Activated CD4-positive, alpha-beta T cell treated with anti-CD3 and anti-CD28 coated beads, Interleukin-2, amount 10 ng/mL, durations not matched to agents 24 days and 14 days (primary cell): Measurements from ENCODE around the gene MAP4K2. TPM values are rescaled to one million over a fixed set of nuclear protein-coding genes. Genes with fewer than 3 reads are reported as not detected.
"Not testable (repeated sequence)": the region's sequence is repeated elsewhere in the genome, so short reads cannot be mapped to it uniquely, and the experiment has no call there.

Experiments used
- DNase-seq: peaks from one replicate; pipeline ENCODE4 v3.0.0; 2022
- H3K27ac Mint-ChIP-seq: one replicate; pipeline ENCODE4 v1.8.0; 2022; ENCODE audit warnings: mild to moderate bottlenecking, mixed read lengths
- H3K27me3 Mint-ChIP-seq: one replicate; pipeline ENCODE4 v1.8.0; 2022; ENCODE audit warnings: mixed read lengths
- H3K36me3 Mint-ChIP-seq: one replicate; pipeline ENCODE4 v1.8.0; 2022; ENCODE audit warnings: low read depth, mild to moderate bottlenecking, mixed read lengths
- H3K4me1 Mint-ChIP-seq: one replicate; pipeline ENCODE4 v1.8.0; 2021; ENCODE audit warnings: mixed read lengths
- H3K4me3 Mint-ChIP-seq: one replicate; pipeline ENCODE4 v1.8.0; 2022; ENCODE audit warnings: mild to moderate bottlenecking, moderate library complexity, mixed read lengths
- H3K9me3 Mint-ChIP-seq: one replicate; pipeline ENCODE4 v1.8.0; 2021; ENCODE audit warnings: mixed read lengths
- intact Hi-C: fragments of 100-400 bp; cut with micrococcal nuclease; formaldehyde crosslinking; loops from one replicate; pipeline ENCODE4 v1.15.1; 2023
- total RNA-seq: library from RNA; stranded (reverse); gene quantifications from 2 replicates; pipeline ENCODE4 v1.2.3, GENCODE V29; 2022

MAP4K2 gene
- total RNA-seq = 63.5 and 67.3 TPM in 2 replicates

- Mint-ChIP-seq H3K27ac (peak within 1 kb of the TSS; percentile 87), H3K27me3 (no peaks in the 10 kb centered on the region), H3K36me3 (peaks cover 28% of the 10 kb centered on the region), H3K4me1 (peaks cover 19% of the 10 kb centered on the region), H3K4me3 (peak within 1 kb of the TSS; percentile 90), H3K9me3 (no peaks in the 10 kb centered on the region)
- DNase-seq = peak; percentile 98
- intact Hi-C loops = no loop called here
Measured at GRCh38 chr11:64803158-64803845, at the start of gene MAP4K2. Gene MAP4K2, minus strand, starts transcription at chr11:64803214. Its CDS starts 65 bp downstream, at chr11:64803149.

GRCh38 chr11:64851831-64852351 lies 48.9 kb upstream of the MAP4K2 start:
- H3K4me1 Mint-ChIP-seq = peaks cover 74% of the 10 kb centered on the region
- peak overlapping the region; percentile 87 for H3K27ac Mint-ChIP-seq
- H3K4me3 Mint-ChIP-seq = peak overlapping the region; percentile 73
- H3K27me3 Mint-ChIP-seq = no peaks in the 10 kb centered on the region
- no peak for DNase-seq
- H3K36me3 Mint-ChIP-seq = peaks cover 40% of the 10 kb centered on the region
- intact Hi-C loops = loop anchor here (1.0 to 2.0 kb wide), 3 partner anchors 7 to 27 kb away; partner anchors contain the start of gene EHD1
- H3K9me3 Mint-ChIP-seq = no peaks in the 10 kb centered on the region

GRCh38 chr11:64850979-64851567 lies 48.1 kb upstream of the MAP4K2 start:
- DNase-seq = peak; percentile 87
- peak overlapping the region; percentile 73 for H3K4me3 Mint-ChIP-seq
- intact Hi-C loops = loop anchor here (1.0 to 2.0 kb wide), 3 partner anchors 8 to 28 kb away; partner anchors contain the start of gene EHD1
- no peaks in the 10 kb centered on the region for H3K27me3 Mint-ChIP-seq
- H3K27ac Mint-ChIP-seq = peak overlapping the region; percentile 87
- H3K36me3 Mint-ChIP-seq = peaks cover 34% of the 10 kb centered on the region
- H3K4me1 Mint-ChIP-seq = peaks cover 67% of the 10 kb centered on the region
- H3K9me3 Mint-ChIP-seq = no peaks in the 10 kb centered on the region

- intact Hi-C loops = loop anchor here (2.0 kb wide), 2 partner anchors 15 to 29 kb away; partner anchors contain the start of gene EHD1
- no peak overlapping the region for H3K4me3 Mint-ChIP-seq
- no peaks in the 10 kb centered on the region for H3K27me3 Mint-ChIP-seq
- peak overlapping the region; percentile 20 for H3K27ac Mint-ChIP-seq
- H3K4me1 Mint-ChIP-seq = peaks cover 59% of the 10 kb centered on the region
- H3K36me3 Mint-ChIP-seq = peaks cover 23% of the 10 kb centered on the region
- H3K9me3 Mint-ChIP-seq = no peaks in the 10 kb centered on the region
- DNase-seq = no peak
Measured at GRCh38 chr11:64849598-64850356, 46.8 kb upstream of the MAP4K2 start.

GRCh38 chr11:64848826-64849597 lies 46.0 kb upstream of the MAP4K2 start:
- peaks cover 55% of the 10 kb centered on the region for H3K4me1 Mint-ChIP-seq
- H3K27me3 Mint-ChIP-seq = no peaks in the 10 kb centered on the region
- H3K4me3 Mint-ChIP-seq = no peak overlapping the region
- intact Hi-C loops = no loop called here
- H3K27ac Mint-ChIP-seq = peak overlapping the region; percentile 58
- H3K9me3 Mint-ChIP-seq = no peaks in the 10 kb centered on the region
- H3K36me3 Mint-ChIP-seq = peaks cover 15% of the 10 kb centered on the region
- DNase-seq = no peak

- H3K9me3 Mint-ChIP-seq = no peaks in the 10 kb centered on the region
- H3K36me3 Mint-ChIP-seq = peaks cover 10% of the 10 kb centered on the region
- DNase-seq = no peak
- H3K27ac Mint-ChIP-seq = peak overlapping the region; percentile 65
- no peak overlapping the region for H3K4me3 Mint-ChIP-seq
- H3K4me1 Mint-ChIP-seq = peaks cover 56% of the 10 kb centered on the region
- intact Hi-C loops = no loop called here
- no peaks in the 10 kb centered on the region for H3K27me3 Mint-ChIP-seq
Measured at GRCh38 chr11:64848214-64848825, 45.3 kb upstream of the MAP4K2 start.

GRCh38 chr11:64846998-64847666 lies 44.1 kb upstream of the MAP4K2 start:
- peaks cover 46% of the 10 kb centered on the region for H3K4me1 Mint-ChIP-seq
- DNase-seq = peak; percentile 97
- intact Hi-C loops = loop anchor here (1.0 to 2.0 kb wide), 4 partner anchors 41 to 270 kb away; partner anchors contain the start of genes ARL2 and ZNHIT2
- H3K36me3 Mint-ChIP-seq = peaks cover 3% of the 10 kb centered on the region
- no peak overlapping the region for H3K4me3 Mint-ChIP-seq
- no peak overlapping the region for H3K27ac Mint-ChIP-seq
- peaks cover 2% of the 10 kb centered on the region for H3K27me3 Mint-ChIP-seq
- H3K9me3 Mint-ChIP-seq = no peaks in the 10 kb centered on the region

GRCh38 chr11:64845776-64846129 lies 42.7 kb upstream of the MAP4K2 start:
- not testable (repeated sequence) for H3K9me3 Mint-ChIP-seq, H3K36me3 Mint-ChIP-seq, H3K4me3 Mint-ChIP-seq, DNase-seq, H3K27me3 Mint-ChIP-seq
- Mint-ChIP-seq H3K4me1 (peaks cover 33% of the 10 kb centered on the region), H3K27ac (peak overlapping the region; percentile 56)
- intact Hi-C loops = loop anchor here (2.0 kb wide), 1 partner anchor 169 kb away; the partner anchor contains the start of gene ARL2

- no peak overlapping the region for H3K27ac Mint-ChIP-seq
- DNase-seq = no peak
- peak overlapping the region; percentile 66 for H3K4me3 Mint-ChIP-seq
- H3K36me3 Mint-ChIP-seq = no peaks in the 10 kb centered on the region
- no peaks in the 10 kb centered on the region for H3K9me3 Mint-ChIP-seq
- H3K27me3 Mint-ChIP-seq = peaks cover 2% of the 10 kb centered on the region
- intact Hi-C loops = no loop called here
- peaks cover 31% of the 10 kb centered on the region for H3K4me1 Mint-ChIP-seq
Measured at GRCh38 chr11:64845129-64845775, 42.2 kb upstream of the MAP4K2 start.

GRCh38 chr11:64844330-64845128 lies 41.5 kb upstream of the MAP4K2 start, which contains the start of gene CDC42BPG:
Gene CDC42BPG, minus strand, starts transcription at chr11:64844653. Its CDS starts 84 bp downstream, at chr11:64844569.
- H3K4me1 Mint-ChIP-seq = peaks cover 29% of the 10 kb centered on the region
- intact Hi-C loops = no loop called here
- H3K27ac Mint-ChIP-seq = no peak within 1 kb of the TSS
- peaks cover 2% of the 10 kb centered on the region for H3K27me3 Mint-ChIP-seq
- no peaks in the 10 kb centered on the region for H3K9me3 Mint-ChIP-seq
- no peaks in the 10 kb centered on the region for H3K36me3 Mint-ChIP-seq
- DNase-seq = peak; percentile 91
- peak within 1 kb of the TSS; percentile 73 for H3K4me3 Mint-ChIP-seq

- peaks cover 24% of the 10 kb centered on the region for H3K4me1 Mint-ChIP-seq
- H3K9me3 Mint-ChIP-seq = no peaks in the 10 kb centered on the region
- peak overlapping the region; percentile 73 for H3K4me3 Mint-ChIP-seq
- H3K36me3 Mint-ChIP-seq = no peaks in the 10 kb centered on the region
- H3K27me3 Mint-ChIP-seq = peaks cover 2% of the 10 kb centered on the region
- H3K27ac Mint-ChIP-seq = no peak overlapping the region
- intact Hi-C loops = no loop called here
- DNase-seq = no peak
Measured at GRCh38 chr11:64843686-64844329, 40.8 kb upstream of the MAP4K2 start.
